NCI-H1436 (cell line): ENCODE results near the gene GDPD5.

Experiments used
- DNase-seq: peaks from one replicate; lab custom pipeline; 2025; lab: John Stamatoyannopoulos, UW

Gene GDPD5

DNA sequence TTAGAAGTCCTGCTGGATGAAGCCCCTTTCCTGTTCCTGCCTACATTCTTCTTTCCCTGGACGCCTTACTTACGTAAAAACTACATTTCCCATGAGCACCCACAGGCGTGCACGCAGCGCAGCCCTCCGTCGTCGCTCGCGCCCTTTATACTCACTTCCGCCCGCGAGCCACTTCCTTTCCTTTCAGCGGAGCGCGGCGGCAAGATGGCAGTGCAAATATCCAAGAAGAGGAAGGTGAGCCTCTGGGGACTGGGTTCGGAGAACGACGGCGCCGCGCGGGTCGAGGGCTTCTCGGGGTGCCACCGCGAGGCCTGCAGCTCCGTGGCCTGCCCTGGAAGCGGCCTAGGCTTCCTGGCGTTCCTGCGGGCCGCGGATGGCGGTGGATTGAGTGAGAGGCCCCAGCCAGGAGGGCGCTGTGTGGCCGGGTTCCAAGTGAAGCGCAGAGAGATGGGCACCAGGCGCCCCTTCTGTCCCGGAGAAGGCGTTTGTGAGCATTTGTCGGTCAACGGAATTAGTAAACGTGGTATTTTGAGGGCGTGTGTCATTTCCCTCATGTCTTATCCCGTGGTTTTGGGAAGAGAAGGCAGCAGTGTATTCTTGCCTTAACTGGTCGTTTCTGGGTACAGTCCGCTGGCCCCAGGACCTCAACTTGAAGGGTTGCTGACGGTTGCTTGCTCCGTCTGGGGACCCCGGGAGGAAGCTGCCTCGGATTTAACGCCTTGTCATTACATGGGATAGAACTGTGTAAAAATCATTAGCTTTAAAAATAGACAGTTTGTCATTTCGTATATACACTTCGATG lies 126.2 kb downstream of the GDPD5 start, which contains the start of gene RPS3:
Gene RPS3 (plus strand): TSS at position 175 of the 802 bp plus-strand sequence. CDS start 30 bp downstream, at position 205.
- peak; percentile 88 for DNase-seq

DNA sequence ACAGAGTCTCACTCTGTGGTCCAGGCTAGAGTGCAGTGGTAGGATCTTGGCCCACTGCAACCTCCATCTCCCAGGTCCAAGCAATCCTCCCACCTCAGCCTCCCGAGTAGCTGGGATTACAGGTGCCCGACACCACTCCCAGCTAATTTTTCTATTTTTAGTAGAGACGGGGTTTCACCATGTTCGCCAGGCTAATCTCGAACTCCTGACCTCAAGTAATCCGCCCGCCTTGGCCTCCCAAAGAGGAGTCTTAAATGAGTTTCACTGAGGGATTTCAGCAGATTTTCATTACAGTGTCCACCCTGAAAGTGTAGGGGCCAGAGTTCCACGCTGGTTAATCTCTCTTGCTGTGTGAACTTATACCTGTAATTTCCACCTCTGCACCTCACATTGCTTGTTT lies 126.8 kb downstream of the GDPD5 start:
- DNase-seq = no peak

DNA sequence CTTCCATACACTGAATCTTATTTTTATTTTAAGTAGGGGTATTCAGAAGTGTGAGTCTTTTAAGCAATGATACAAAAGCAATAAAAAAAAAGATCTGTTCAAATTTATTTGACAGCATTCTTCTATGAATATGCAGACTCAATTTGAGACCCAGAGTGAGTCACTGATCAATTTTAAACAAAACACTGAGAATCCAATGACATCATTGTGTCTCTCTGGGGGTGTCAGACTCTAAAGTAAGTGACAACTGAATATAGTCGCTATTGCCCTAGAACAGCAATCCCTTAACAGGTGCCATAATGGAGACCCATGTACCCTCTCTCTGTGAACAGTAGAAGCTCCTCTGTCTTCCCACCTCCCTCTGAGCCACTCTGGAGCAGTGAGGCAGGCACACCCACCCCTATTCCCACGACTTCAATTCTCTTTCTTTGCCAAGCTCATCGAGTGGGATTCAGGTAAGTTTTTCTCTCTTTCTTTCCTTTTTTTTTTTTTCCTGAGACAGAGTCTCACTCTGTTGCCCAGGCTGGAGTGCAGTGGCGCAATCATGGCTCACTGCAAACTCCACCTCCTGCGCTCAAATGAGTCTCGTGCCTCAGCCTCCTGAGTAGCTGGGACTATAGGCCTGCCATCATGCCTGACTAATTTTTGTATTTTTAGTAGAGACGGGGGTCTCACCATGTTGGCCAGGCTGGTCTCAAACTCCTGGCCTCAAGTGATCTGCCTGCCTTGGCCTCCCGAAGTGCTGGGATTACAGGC lies 131.5 kb downstream of the GDPD5 start:
- no peak for DNase-seq

DNA sequence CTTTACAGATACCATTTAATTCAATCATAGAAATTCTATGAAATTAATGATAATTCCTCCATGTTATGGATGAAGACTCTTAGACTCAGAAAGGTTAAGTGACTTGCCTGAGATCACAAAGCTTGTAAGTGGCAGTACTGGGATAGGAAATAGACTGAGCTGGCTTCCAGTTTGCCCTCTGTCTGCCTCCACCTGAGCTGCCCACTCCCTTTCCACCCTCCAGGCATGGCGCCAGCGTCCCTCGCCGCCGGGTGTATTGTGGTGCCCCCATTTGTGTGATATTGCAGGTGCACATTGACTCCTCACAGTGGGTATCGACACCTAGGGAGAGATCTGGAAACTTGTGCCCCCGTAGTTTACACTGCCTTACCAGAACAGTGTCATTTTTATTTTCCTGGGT lies 135.8 kb downstream of the GDPD5 start:
- DNase-seq = no peak

DNA sequence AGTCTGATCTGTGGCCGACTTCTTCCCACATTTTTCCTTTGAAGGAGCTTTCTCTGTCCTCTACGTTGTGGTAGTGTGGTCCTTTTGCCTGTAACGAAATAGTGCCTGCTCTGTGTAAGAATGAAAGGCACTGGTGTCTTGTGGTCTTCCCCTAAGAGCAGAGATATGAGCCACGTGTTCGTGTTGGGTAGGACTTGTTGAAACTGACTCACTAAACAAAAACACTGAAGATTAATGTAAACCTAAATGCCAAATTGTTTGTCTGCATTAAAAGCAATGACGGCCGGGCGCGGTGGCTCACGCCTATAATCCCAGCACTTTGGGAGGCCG lies 136.5 kb downstream of the GDPD5 start:
- no peak for DNase-seq

DNA sequence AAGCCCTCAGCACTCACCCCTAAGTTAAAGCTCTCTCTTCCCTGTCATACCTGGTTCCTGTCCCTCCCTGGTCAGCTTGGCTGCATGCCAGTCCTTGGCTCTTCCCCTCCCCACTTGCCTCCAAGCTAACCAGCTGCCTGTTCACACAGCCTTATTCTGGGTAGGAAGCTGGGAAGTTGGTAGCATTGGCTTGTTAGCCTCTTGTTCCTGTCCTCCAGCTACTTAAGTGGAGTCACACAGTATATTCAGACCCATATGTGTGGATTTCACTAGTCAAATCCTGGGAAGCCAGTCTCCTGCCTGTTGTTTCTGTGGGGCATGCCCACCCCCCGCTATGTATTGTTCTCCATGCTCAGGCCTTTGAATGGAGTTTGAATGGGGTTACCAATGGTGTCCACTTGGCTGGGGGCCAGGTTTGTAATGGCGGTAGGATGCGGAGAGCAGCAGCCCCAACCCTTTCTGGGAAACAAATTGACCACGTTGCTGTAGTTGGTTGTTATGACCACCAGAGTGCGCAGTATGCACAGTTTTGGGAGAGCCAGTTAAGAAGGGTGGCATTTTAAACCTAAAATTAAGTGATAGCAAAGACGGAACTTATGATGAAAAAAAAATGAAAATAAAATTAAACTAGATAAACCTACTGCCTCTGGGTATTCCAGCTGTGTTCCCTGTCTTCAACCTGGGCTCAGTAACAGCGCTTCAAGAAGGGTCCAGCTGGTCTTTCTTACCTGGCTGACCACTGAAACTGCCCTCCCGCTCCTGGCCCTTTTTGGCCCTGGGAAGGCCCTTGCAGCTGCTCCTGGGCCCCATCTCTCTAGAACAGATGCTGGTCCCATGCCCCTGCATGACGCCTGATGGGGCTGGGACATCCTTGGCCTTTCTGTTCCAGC lies 137.1 kb downstream of the GDPD5 start:
- DNase-seq = peak; percentile 64

DNA sequence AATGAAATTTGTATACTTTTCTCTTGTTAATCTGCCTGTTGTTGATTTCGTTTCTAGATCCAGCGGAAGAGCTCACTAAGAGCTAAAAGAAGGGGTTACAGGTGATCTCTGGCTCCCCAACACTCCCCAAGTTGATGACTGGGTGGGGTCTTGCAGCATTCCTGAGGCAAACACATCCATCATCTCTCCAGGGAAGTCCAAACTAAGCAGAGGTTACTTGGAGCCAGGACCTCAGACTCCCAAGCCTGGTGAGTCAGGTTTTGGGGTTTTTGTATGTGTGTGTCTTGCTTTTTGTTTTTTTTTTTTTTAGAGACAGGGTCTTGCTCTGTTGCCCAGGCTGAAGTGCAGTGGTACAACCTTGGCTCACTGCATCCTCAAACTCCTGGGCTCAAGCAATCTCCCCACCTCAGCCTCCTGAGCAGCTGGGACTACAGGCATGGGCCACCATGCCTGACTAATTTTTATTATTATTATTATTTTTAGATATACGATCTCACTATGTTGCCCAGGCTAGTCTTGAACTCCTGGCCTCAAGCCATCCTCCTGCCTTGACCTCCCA lies 137.9 kb downstream of the GDPD5 start:
- no peak for DNase-seq

DNA sequence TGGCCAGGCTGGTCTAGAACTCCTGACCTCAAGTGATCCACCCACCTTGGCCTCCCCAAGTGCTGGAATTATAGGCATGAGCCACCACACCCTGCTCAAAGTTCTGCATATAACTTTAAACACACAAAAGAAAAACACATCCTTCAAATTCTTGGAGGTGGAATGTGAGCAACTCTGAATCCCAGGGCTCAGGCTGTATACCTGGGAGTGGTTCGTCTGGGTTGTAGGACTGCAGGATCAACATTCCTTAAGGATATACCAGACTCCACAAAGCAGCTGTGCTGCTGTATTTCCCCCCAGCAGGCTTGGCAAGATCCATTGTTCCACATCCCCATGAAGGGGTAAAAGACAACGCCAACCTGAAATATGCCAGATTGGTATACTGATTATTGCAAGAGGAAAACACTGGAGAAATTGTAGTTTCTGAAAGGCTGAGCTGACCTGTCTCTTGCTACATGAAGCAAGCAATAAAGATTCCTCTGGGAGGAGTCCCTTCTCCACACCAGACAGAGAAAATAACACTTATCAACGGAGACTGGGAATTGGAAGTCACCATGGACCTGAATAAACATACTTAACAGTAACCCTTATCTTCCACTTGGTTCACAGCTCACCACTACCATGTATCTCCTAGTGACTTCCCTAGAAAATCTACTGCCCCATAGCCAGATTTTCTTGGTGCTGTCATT lies 138.7 kb downstream of the GDPD5 start:
- DNase-seq = no peak
